Dermis blood vessel endothelial cell (primary cell): ENCODE results near the gene C20orf202. TPM values are rescaled to one million over a fixed set of nuclear protein-coding genes. Genes with fewer than 3 reads are reported as not detected.

Experiments used
- DNase-seq: peaks from one replicate; pipeline ENCODE4 v3.0.0; 2010
- total RNA-seq: library from RNA; depleted of rRNA; stranded (reverse); fragments of >200 nt; gene quantifications from 2 replicates; pipeline ENCODE4 v1.2.3, GENCODE V29; 2014

Gene C20orf202
- total RNA-seq: not detected in 2 replicates

- DNase-seq: no peak
These were observed at the start of gene C20orf202 for GRCh38 chr20:1202762-1203504. TSS of gene C20orf202 (plus strand) at chr20:1203454. CDS start at chr20:1203586, 132 bp downstream.

GRCh38 chr20:1154226-1154625, 49.0 kb upstream of the C20orf202 start:
- no peak for DNase-seq

GRCh38 chr20:1154691-1155090, 48.6 kb upstream of the C20orf202 start:
- DNase-seq: no peak

- no peak for DNase-seq
These were observed 47.9 kb upstream of the C20orf202 start for GRCh38 chr20:1155342-1155741.

DNA sequence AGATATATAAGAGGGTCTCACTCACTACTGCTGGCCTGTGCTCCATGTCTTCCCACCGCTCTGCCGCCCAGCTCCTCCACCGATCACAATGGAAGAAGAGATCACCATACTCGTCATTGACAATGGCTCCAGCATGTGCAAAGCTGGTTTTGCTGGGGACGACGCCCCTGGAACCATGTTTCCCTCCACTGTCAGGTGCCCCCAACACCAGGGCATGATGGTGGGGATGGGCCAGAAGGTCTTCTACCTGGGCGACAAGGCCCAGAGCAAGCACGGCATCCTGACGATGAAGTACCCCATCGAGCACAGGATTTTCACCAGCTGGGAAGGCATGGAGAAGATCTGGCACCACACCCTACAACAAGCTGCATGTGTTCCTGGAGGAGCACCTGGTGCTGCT, 42.8 kb upstream of the C20orf202 start:
- DNase-seq: no peak

DNA sequence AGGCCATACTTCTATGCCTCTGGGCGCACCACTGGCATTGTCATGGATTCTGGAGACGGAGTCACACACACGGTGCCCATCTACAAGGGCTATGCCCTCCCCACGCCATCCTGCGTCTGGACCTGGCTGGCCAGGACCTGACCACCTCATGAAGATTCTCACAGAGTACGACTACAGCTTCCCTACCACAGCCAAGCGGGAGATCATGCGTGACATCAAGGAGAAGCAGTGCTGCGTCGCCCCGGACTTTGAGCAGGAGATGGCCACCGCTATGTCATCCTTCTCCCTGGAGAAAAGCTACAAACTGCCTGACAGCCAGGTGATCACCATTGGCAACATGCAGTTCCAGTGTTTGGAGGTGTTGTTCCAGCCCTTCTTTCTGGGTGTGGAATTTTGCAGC, 42.3 kb upstream of the C20orf202 start:
- no peak for DNase-seq

DNA sequence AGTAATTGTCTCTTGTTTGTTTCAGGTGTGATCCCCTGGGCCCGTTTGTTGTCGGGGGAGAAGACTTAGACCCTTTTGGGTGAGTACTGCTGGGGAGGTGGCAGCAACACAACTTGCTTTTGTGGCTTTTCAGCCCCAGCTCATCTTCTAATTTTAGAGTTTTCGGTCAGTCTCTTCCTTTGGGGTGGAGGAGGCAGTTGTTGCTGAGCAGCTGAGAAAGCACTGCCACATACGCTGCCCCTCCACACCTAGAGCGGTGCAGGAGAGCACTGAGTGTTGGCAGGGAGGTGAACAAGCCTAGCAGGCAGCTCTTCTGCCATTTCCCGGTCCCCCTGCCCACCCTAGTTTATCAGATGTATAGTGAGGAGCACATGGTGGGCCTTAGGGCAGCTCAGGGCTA, 40.1 kb upstream of the C20orf202 start:
- no peak for DNase-seq

DNA sequence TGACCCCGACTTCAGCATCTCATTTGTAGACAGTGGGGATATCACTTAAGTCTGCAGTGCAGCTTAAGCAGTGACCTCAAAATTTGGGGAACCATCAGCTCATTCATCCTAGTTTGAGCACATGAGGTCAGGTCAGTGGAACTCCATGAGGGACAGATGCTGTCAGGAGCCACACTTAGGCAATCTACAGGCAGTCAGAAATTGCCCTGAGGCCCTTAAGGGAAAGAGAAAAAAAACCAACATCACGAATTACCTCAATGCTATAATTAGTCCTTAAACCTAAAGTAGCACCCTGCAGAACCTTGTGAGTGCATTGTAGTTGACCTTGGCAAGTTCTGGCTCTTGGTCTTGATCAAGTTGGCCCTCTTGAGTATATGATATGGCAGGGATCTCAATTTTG, 39.6 kb upstream of the C20orf202 start:
- no peak for DNase-seq

GRCh38 chr20:1164871-1165270, 38.4 kb upstream of the C20orf202 start:
- DNase-seq: no peak

- no peak for DNase-seq
These were observed 37.7 kb upstream of the C20orf202 start for GRCh38 chr20:1165521-1165920.

DNA sequence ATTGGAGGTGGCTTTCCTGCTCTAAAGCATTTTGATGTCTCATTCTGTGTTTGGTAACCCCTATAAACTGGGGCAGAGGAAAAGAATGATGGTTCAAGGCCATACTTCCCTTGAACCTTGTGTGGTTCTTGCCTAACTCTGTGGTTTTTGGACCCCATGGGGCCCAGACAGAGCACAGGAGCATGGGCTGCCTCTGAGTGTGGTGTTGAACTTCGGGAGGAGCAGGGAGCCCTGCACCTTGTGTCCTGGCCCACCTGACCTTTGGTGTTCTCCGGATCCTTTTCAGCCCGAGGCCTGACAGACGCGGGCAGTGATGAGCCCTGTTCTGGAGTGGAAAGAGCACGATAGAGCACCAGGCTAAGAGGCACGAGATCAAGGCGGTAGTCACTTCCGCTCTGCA, 37.3 kb upstream of the C20orf202 start:
- DNase-seq: no peak

GRCh38 chr20:1166948-1167720, 36.1 kb upstream of the C20orf202 start:
- peak; percentile 65 for DNase-seq

- no peak for DNase-seq
These were observed 34.0 kb upstream of the C20orf202 start for GRCh38 chr20:1169224-1169623.

- DNase-seq: peak; percentile 46
These were observed 31.7 kb upstream of the C20orf202 start for GRCh38 chr20:1171461-1172093.

- no peak for DNase-seq
These were observed 29.6 kb upstream of the C20orf202 start for GRCh38 chr20:1173698-1174097.

DNA sequence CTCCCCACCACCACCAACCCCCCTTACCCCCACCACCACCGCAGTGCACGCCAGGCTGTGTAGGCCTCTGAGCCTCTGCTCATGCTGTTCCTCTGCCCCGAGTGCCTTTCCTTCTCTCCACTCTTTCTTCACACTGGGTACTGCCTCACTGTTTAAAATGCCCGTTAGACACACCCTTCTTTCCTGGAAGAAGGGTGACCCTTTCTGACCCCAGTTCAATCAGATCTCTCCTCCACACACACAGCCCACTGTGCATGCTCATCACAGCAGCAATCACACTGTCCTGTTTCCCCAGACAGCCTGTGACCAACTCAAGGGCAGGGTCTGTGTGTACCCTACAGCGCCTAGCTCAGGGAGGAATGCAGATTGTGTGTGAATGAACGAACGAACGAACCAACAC, 28.5 kb upstream of the C20orf202 start:
- DNase-seq: no peak

GRCh38 chr20:1177680-1178079, 25.6 kb upstream of the C20orf202 start:
- peak; percentile 20 for DNase-seq

GRCh38 chr20:1178103-1178502, 25.2 kb upstream of the C20orf202 start:
- no peak for DNase-seq

DNA sequence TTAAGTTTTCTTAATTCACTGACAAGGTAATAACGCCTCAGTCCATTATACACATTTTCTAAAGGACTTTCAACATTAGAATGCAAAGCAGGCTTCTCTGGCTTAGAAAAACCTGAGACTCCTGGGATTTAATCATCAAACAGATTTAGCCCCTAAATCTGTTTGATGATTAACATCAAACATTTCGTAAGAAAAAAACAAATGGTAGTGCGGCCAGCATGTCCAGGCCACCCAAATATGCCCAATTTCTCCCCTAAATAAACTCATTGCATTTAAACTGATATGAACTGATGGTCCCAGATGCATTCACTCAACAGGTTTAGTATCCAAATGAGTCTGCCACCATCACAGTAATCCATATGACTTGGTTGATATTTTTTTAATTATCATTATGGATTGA, 24.6 kb upstream of the C20orf202 start:
- no peak for DNase-seq

DNA sequence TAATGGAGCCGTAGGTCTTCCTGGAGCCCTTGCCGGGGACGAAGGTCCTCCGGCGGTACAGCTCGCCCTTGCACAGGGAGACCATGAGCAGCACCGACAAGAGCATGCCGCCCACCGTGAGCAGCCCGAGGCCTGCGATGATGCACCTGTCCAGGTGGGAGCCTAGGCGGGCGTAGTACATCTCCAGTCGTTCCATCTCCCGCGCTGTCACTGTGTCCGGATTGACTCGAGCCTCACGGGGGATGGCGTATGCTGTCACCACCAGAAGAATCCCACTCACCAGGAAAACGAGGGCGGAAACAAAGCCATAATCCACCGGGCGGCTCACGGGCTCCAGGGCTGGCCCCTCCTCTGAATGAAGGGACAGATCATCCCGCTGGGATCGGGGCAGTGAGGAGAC, 22.3 kb upstream of the C20orf202 start:
- DNase-seq: no peak

GRCh38 chr20:1182106-1182505, 21.1 kb upstream of the C20orf202 start:
- DNase-seq: no peak

DNA sequence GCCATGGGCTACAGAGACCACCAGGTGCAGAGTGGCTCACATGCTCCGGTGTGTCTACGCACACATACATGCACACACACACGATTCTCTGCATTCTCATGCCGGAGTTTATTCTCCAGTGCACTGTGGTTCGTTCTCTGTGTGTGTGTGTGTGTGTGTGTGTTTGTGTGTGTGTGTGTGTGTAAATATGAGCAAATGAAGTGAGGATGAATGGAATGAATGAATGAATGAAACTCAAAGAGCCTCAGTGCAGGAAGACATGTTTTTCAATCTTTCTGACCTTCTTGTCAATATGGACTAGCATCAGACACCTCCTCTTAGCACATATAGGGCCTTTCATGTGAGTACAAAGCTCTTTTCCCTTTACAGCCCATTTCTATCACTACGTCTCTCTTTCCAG, 20.1 kb upstream of the C20orf202 start:
- no peak for DNase-seq

- DNase-seq: no peak
These were observed 19.0 kb upstream of the C20orf202 start for GRCh38 chr20:1184260-1184637.
